ENCODE measurements around the gene SLC4A4. TPM values are rescaled to one million over a fixed set of nuclear protein-coding genes. Genes with fewer than 3 reads are reported as not detected.

SLC4A4 gene
- total RNA-seq, 1 donor from 2014 or later, result 28.5 TPM

DNA sequence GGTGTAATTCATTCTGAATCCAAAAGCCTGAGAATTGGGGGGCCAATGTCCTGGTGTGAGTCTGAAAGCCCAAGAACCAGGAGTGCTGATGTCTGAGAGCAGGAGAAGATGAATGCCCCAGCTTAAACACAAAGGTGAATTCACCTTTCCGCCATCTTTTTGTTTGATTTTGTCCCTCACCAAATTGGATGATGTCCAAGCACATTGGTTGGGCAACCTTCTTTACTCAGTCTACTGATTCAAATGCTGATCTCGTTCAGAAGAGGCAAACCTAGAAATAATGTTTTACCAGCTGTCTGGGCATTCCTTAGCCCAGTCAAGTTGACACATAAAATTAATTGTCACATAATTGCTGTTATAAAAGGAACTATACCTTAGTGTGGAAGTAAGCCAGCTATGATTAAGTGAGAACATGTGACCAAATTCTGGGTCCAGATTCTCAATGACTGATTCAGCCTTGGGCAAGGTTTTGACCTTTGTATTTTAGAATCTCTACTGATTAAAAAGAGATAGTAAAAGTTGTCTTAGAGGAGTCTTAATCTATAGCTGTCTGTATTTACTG, 34.5 kb upstream of the SLC4A4 start:
- H3K4me1 ChIP-seq, result no peaks in the 10 kb centered on the region
- H3K9me3 ChIP-seq, result no peaks in the 10 kb centered on the region
- H3K4me3 ChIP-seq, result no peak overlapping the region
- no peaks in the 10 kb centered on the region for H3K36me3 ChIP-seq
- no peak overlapping the region for H3K27ac ChIP-seq
- intact Hi-C loops (cut with DNase I), result no loop called here
- TF ChIP-seq, protein P1, sequence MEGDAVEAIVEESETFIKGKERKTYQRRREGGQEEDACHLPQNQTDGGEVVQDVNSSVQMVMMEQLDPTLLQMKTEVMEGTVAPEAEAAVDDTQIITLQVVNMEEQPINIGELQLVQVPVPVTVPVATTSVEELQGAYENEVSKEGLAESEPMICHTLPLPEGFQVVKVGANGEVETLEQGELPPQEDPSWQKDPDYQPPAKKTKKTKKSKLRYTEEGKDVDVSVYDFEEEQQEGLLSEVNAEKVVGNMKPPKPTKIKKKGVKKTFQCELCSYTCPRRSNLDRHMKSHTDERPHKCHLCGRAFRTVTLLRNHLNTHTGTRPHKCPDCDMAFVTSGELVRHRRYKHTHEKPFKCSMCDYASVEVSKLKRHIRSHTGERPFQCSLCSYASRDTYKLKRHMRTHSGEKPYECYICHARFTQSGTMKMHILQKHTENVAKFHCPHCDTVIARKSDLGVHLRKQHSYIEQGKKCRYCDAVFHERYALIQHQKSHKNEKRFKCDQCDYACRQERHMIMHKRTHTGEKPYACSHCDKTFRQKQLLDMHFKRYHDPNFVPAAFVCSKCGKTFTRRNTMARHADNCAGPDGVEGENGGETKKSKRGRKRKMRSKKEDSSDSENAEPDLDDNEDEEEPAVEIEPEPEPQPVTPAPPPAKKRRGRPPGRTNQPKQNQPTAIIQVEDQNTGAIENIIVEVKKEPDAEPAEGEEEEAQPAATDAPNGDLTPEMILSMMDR (IDR thresholded peaks at IDR 0.05), result no peak
- no peaks in the 10 kb centered on the region for H3K27me3 ChIP-seq
- DNase-seq, result no peak
- ATAC-seq, result no peak

DNA sequence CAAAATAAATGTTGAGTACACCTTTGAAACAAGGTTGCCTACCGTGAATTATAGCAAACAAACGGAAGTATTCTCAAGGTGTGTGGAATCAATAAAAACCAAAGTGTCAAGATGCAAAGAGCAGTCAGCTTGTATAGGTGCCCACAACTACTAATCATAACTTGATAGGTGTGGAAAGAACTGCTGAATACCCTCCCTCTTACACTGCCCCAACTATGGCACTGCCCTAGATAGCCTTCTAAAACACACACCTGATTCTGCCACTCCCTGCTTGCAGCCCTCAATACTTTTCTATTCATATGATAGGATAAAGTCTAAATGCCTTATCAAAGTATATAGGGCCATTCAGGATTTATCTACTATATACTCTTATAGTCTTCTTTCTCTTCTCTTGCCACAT, 31.1 kb upstream of the SLC4A4 start:
- DNase-seq, result no peak
- H3K36me3 ChIP-seq, result no peaks in the 10 kb centered on the region
- H3K4me1 ChIP-seq, result no peaks in the 10 kb centered on the region
- no peak for ATAC-seq
- TF ChIP-seq, protein P1 (IDR thresholded peaks at IDR 0.05), result no peak
- no peak overlapping the region for H3K4me3 ChIP-seq
- H3K27me3 ChIP-seq, result no peaks in the 10 kb centered on the region
- H3K9me3 ChIP-seq, result no peaks in the 10 kb centered on the region
- H3K27ac ChIP-seq, result no peak overlapping the region
- intact Hi-C loops (cut with DNase I), result no loop called here

DNA sequence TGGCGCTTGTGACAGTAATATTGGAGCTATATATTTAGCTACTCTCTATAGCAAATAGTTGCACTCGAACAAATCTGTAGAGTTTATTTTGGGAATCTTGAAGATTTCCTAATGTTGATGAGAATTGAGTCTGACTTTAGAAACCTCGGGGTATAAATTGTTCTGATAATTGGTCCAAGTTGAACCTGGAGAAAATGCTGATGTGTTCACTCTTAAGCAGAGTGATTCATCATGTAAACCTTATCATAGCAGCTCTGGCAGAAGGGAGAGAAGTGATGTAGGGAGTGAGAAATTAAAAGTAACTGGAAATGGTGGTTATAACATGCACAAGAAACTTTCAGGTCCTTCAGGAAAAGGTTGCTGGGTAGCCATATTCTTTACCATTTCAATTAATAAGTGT, 16.4 kb upstream of the SLC4A4 start:
- Histone ChIP-seq H3K27me3 (no peaks in the 10 kb centered on the region), H3K4me1 (no peaks in the 10 kb centered on the region), H3K4me3 (no peak overlapping the region), H3K36me3 (no peaks in the 10 kb centered on the region), H3K27ac (no peak overlapping the region), H3K9me3 (no peaks in the 10 kb centered on the region)
- DNase-seq (no peak), ATAC-seq (no peak)
- intact Hi-C loops (cut with DNase I), result no loop called here
- TF ChIP-seq, protein P1 (IDR thresholded peaks at IDR 0.05), result no peak

DNA sequence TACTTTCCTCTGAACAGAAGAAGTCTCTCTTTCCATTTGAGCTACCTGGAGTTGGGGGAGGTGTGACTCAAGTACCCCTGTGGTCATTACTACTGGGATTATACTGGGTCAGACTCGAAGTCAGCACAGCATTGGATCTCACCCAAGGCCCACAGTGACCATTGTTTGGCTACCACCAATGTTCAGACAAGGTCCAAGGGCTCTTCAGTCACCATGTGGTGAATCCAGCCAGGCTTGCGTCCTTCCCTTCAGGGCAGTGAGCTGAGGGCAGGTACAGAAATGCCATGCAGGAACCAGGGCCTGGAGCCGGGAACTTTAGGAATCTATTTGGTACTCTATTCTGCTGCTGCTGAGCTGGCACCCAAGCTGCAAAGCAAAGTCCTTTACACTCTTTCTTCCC, 5.5 kb upstream of the SLC4A4 start:
- Histone ChIP-seq H3K4me1 (no peaks in the 10 kb centered on the region), H3K4me3 (no peak overlapping the region), H3K9me3 (no peaks in the 10 kb centered on the region), H3K36me3 (no peaks in the 10 kb centered on the region), H3K27me3 (no peaks in the 10 kb centered on the region), H3K27ac (no peak overlapping the region)
- DNase-seq (no peak), ATAC-seq (no peak)
- intact Hi-C loops (cut with DNase I), result no loop called here
- TF ChIP-seq, protein P1 (IDR thresholded peaks at IDR 0.05), result no peak

DNA sequence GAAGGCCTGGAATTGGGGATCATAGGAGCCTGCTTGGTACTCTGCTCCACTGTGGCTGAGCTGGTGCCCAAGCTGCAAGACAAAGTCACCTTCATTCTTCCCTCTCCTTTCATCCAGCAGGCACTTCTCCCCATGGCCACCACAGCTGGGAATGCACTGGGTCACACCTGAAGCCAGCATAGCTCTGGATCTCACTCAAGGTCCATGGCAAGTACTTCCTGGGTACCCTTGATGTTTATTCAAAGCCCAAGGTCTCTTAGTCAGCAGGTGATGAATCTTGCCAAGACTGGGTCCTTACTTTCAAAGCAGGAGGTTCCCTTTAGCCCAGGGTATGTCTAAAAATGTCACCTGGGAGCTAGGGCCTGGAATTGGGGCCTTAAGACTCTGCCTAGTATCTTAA, 4.9 kb upstream of the SLC4A4 start:
- TF ChIP-seq, protein P1 (IDR thresholded peaks at IDR 0.05), result no peak
- intact Hi-C loops (cut with DNase I), result no loop called here
- Histone ChIP-seq H3K9me3 (no peaks in the 10 kb centered on the region), H3K36me3 (no peaks in the 10 kb centered on the region), H3K4me3 (no peak overlapping the region), H3K27ac (no peak overlapping the region), H3K4me1 (no peaks in the 10 kb centered on the region), H3K27me3 (no peaks in the 10 kb centered on the region)
- ATAC-seq, result no peak
- no peak for DNase-seq

DNA sequence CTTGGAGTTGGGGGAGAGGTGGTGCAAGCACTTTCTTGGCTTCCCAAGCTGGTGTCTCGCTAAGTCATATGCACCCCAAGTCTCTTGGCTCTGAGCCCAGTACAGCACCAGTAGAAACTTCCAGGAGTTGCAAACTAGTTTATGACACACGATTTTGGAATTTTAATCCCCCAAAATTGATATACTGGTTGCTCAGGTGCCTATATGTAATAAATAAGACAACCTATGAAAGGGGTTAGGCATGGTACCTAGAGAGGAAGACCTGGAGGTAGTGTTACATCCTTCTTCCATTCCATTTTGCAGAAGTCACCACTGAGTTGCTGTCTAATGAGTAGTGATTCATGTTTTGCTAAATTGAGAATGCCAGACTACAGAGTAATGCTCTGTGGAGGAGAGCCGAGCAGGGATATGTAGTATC, 4.3 kb upstream of the SLC4A4 start:
- no peak overlapping the region for H3K4me3 ChIP-seq
- no peaks in the 10 kb centered on the region for H3K27me3 ChIP-seq
- no peaks in the 10 kb centered on the region for H3K9me3 ChIP-seq
- no peak for DNase-seq
- ATAC-seq, result no peak
- H3K4me1 ChIP-seq, result no peaks in the 10 kb centered on the region
- H3K36me3 ChIP-seq, result no peaks in the 10 kb centered on the region
- no peak overlapping the region for H3K27ac ChIP-seq
- intact Hi-C loops (cut with DNase I), result no loop called here
- TF ChIP-seq, protein P1 (IDR thresholded peaks at IDR 0.05), result no peak
